Measurements from ENCODE around the gene ZC3H7A.

ZC3H7A gene

GRCh38 chr16:11784038-11784369, 13.1 kb downstream of the ZC3H7A start:
- no peak for TF ChIP-seq CTCF (conservative IDR thresholded peaks at IDR 0.05; ENCODE audit: control insufficient read depth, insufficient read depth, low read depth, low read length)
- DNase-seq (ENCODE audit: low read depth): no peak
- H3K4me3 ChIP-seq (ENCODE audit: control insufficient read depth, low read depth, low read length): no peak overlapping the region

DNA sequence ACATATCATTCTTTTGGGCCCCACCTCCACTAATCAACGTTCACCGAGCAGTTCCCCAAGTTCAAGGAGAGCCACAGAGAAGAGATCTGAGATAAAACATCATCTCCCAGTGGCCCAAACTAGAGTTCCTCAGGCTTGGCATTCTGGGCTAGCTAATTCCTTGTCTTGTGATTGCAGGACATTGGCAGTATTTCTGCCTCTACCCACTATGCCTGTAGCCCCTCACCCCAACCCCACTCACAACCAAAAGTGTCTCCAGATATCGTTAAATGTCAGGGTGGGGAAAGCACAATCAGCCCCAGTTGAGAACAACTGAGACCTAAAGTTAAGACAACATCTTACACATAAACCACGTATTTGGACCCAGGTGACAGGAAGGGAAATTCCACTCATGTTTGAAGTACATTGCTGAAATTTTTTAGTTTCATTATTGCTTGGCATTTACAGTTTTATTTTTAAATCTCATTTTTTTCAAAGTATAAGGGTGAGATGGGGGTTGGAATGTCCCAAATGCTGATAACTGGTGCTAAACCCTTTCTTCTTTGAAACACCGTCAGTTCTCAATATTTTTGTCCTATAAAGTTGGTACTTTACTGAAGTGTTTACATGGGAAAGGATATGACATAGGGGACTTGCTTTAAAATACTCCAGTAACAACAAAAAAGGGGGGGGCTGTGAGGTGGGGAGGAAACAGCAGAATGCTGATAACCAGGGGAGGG, 13.6 kb downstream of the ZC3H7A start:
- no peak for TF ChIP-seq CTCF (conservative IDR thresholded peaks at IDR 0.05; ENCODE audit: control insufficient read depth, insufficient read depth, low read depth, low read length)
- no peak for DNase-seq (ENCODE audit: low read depth)
- no peak overlapping the region for H3K4me3 ChIP-seq (ENCODE audit: control insufficient read depth, low read depth, low read length)

DNA sequence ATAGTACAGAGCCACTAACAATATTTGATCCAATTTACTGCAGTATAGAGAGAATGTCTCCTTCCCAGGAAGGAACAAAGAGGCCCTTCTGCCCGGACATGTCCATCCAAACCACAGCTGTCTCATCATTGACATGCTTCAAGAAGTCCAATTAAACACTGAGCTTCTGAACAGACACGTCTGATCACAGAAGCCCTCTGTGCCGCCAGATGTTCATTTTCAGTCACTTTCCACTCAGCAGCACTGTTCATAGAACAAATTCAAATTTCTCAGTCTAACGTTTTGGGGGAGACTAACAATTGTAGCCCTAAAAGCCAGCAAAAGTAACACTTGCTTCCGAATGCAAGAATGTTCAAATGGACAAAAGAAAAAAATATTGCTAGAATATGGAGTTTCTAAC, 15.3 kb downstream of the ZC3H7A start:
- no peak overlapping the region for H3K4me3 ChIP-seq (ENCODE audit: control insufficient read depth, low read depth, low read length)

GRCh38 chr16:11780991-11781680, 15.9 kb downstream of the ZC3H7A start:
- DNase-seq (ENCODE audit: low read depth): no peak
- no peak for TF ChIP-seq CTCF (conservative IDR thresholded peaks at IDR 0.05; ENCODE audit: control insufficient read depth, insufficient read depth, low read depth, low read length)
- H3K4me3 ChIP-seq (ENCODE audit: control insufficient read depth, low read depth, low read length): no peak overlapping the region

More for the DNA sequence above, 15.3 kb downstream of the ZC3H7A start:
- no peak for DNase-seq (ENCODE audit: low read depth)
- no peak for TF ChIP-seq CTCF (conservative IDR thresholded peaks at IDR 0.05; ENCODE audit: control insufficient read depth, insufficient read depth, low read depth, low read length)

DNA sequence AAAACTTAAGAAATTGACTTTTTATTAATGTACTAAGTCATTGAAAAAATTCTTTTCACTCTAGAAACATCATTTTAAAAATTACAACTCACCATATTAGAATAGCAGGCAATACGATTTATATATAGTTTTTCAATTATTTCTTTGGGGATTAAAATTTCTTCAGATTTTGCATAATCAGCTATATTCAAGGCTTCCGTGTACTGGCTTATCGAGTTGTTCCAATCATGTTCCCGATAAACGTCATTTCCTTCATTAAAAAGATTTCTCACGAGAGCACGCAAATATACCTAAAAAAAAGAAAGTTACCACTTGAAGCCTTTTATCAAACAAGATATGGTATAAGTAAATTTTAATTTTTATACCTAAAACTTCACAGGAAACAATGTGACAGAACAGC, 18.0 kb downstream of the ZC3H7A start:
- DNase-seq (ENCODE audit: low read depth): no peak

GRCh38 chr16:11774065-11774626, 22.9 kb downstream of the ZC3H7A start:
- TF ChIP-seq CTCF (conservative IDR thresholded peaks at IDR 0.05; ENCODE audit: control insufficient read depth, insufficient read depth, low read depth, low read length): no peak
- DNase-seq (ENCODE audit: low read depth): no peak
- no peak overlapping the region for H3K4me3 ChIP-seq (ENCODE audit: control insufficient read depth, low read depth, low read length)

More for the DNA sequence above, 18.0 kb downstream of the ZC3H7A start:
- H3K4me3 ChIP-seq (ENCODE audit: control insufficient read depth, low read depth, low read length): no peak overlapping the region
- TF ChIP-seq CTCF (conservative IDR thresholded peaks at IDR 0.05; ENCODE audit: control insufficient read depth, insufficient read depth, low read depth, low read length): no peak

All from fibroblast of mammary gland (primary cell).